ENCODE data around the gene ADAMTSL5. TPM values are rescaled to one million over a fixed set of nuclear protein-coding genes. Genes with fewer than 3 reads are reported as not detected.
A peak's percentile ranks its signal among the peaks of the same experiment; 100 is the strongest.
"Not testable (repeated sequence)": the region's sequence is repeated elsewhere in the genome, so short reads cannot be mapped to it uniquely, and the experiment has no call there.

Gene ADAMTSL5
- polyA plus RNA-seq, 2 donors, result 10.9 to 13.0 TPM

GRCh38 chr19:1482361-1483130, 30.3 kb downstream of the ADAMTSL5 start:
- Histone ChIP-seq H3K27ac (ENCODE audit: low read depth in 2 of 2, low read length in 1 of 2) (no peak overlapping the region), H3K4me1 (ENCODE audit: control insufficient read depth in 2 of 2, insufficient read depth in 2 of 2, low read length in 1 of 2) (peaks cover 0 to 6% of the 10 kb centered on the region in 2 donors), H3K36me3 (ENCODE audit: control insufficient read depth in 2 of 2, insufficient read depth in 2 of 2, low read length in 1 of 2) (no peaks in the 10 kb centered on the region), H3K9me3 (ENCODE audit: control insufficient read depth in 2 of 2, insufficient read depth in 1 of 2, low read depth in 1 of 2, low read length in 1 of 2) (no peaks in the 10 kb centered on the region), H3K4me3 (ENCODE audit: low read depth in 1 of 2, low read length in 2 of 2) (no peak overlapping the region), H3K27me3 (ENCODE audit: control insufficient read depth in 1 of 2, insufficient read depth in 2 of 2, low read length in 2 of 2) (no peaks in the 10 kb centered on the region)
- 80 to 84% methylated on average over 37 of the region's 37 CpGs for WGBS, 2 donors

DNA sequence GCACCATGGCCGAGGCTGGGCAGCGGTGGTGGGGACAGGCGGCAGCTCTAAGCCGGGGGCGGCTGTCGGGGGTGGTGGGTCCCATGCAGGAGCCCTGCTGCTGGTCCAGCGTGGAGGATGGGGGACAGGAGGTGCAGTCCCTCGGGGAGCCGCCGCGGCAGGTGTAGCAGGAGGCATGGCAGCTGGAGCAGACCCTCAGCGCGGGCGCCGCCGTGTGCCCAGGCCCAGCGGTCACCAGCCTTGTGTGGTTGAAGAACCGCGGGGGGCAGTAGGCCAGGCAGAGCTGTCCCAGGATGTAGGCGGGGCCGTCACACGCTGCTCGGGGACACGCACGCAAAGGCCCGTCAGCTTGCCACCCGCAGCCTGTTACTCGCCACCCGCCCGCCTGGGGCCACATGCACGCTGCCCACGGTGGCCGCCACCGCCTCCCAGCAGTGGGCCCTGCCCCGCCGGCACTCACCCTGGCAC, 30.9 kb downstream of the ADAMTSL5 start:
- 87 to 89% methylated on average over 22 to 36 of the region's 36 CpGs for WGBS, 2 donors
- Histone ChIP-seq H3K27me3 (ENCODE audit: control insufficient read depth in 1 of 2, insufficient read depth in 2 of 2, low read length in 2 of 2) (no peaks in the 10 kb centered on the region), H3K4me1 (ENCODE audit: control insufficient read depth in 2 of 2, insufficient read depth in 2 of 2, low read length in 1 of 2) (peaks cover 0 to 6% of the 10 kb centered on the region in 2 donors), H3K27ac (ENCODE audit: low read depth in 2 of 2, low read length in 1 of 2) (no peak overlapping the region), H3K36me3 (ENCODE audit: control insufficient read depth in 2 of 2, insufficient read depth in 2 of 2, low read length in 1 of 2) (peaks cover 0 to 3% of the 10 kb centered on the region in 2 donors), H3K9me3 (ENCODE audit: control insufficient read depth in 2 of 2, insufficient read depth in 1 of 2, low read depth in 1 of 2, low read length in 1 of 2) (no peaks in the 10 kb centered on the region), H3K4me3 (ENCODE audit: low read depth in 1 of 2, low read length in 2 of 2) (no peak overlapping the region)

GRCh38 chr19:1481224-1481892, 31.5 kb downstream of the ADAMTSL5 start:
- Histone ChIP-seq H3K36me3 (ENCODE audit: control insufficient read depth in 2 of 2, insufficient read depth in 2 of 2, low read length in 1 of 2) (peaks cover 0 to 4% of the 10 kb centered on the region in 2 donors), H3K27ac (ENCODE audit: low read depth in 2 of 2, low read length in 1 of 2) (no peak overlapping the region), H3K27me3 (ENCODE audit: control insufficient read depth in 1 of 2, insufficient read depth in 2 of 2, low read length in 2 of 2) (no peaks in the 10 kb centered on the region), H3K9me3 (ENCODE audit: control insufficient read depth in 2 of 2, insufficient read depth in 1 of 2, low read depth in 1 of 2, low read length in 1 of 2) (no peaks in the 10 kb centered on the region), H3K4me1 (ENCODE audit: control insufficient read depth in 2 of 2, insufficient read depth in 2 of 2, low read length in 1 of 2) (peaks cover 0 to 6% of the 10 kb centered on the region in 2 donors), H3K4me3 (ENCODE audit: low read depth in 1 of 2, low read length in 2 of 2) (no peak overlapping the region)
- WGBS, 2 donors, result 86% methylated on average over 26 of the region's 26 CpGs

GRCh38 chr19:1478934-1479707, 33.7 kb downstream of the ADAMTSL5 start, which contains the start of gene C19orf25:
C19orf25 (minus strand) TSS chr19:1479215; CDS start chr19:1478903, 312 bp downstream.
- Histone ChIP-seq H3K9me3 (ENCODE audit: control insufficient read depth in 2 of 2, insufficient read depth in 1 of 2, low read depth in 1 of 2, low read length in 1 of 2) (no peaks in the 10 kb centered on the region), H3K4me3 (ENCODE audit: low read depth in 1 of 2, low read length in 2 of 2) (peak within 1 kb of the TSS; percentile 78 to 94), H3K27ac (ENCODE audit: low read depth in 2 of 2, low read length in 1 of 2) (peak within 1 kb of the TSS; percentile 57 to 85), H3K27me3 (ENCODE audit: control insufficient read depth in 1 of 2, insufficient read depth in 2 of 2, low read length in 2 of 2) (no peaks in the 10 kb centered on the region), H3K4me1 (ENCODE audit: control insufficient read depth in 2 of 2, insufficient read depth in 2 of 2, low read length in 1 of 2) (peaks cover 0 to 6% of the 10 kb centered on the region in 2 donors), H3K36me3 (ENCODE audit: control insufficient read depth in 2 of 2, insufficient read depth in 2 of 2, low read length in 1 of 2) (peaks cover 0 to 21% of the 10 kb centered on the region in 2 donors)
- 1% methylated on average over 71 of the region's 71 CpGs for WGBS, 2 donors

DNA sequence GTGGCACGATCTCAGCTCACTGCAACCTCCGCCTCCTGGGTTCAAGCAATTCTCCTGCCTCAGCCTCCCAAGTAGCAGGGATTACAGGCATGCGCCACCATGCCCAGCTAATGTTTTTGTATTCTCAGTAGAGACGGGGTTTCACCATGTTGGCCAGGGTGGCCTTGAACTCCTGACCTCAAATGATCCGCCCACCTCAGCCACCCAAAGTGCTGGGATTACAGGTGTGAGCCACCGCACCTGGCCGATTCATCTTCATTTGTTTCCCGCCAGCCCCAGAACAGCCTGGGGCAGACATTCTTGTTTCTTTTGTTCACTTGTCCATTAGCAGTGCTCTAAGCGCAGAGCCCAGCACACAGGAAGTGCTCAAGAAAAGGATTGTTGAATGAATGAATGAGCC, 35.8 kb downstream of the ADAMTSL5 start:
- peaks cover 0 to 21% of the 10 kb centered on the region in 2 donors for H3K36me3 ChIP-seq (ENCODE audit: control insufficient read depth in 2 of 2, insufficient read depth in 2 of 2, low read length in 1 of 2)
- H3K27me3 ChIP-seq (ENCODE audit: control insufficient read depth in 1 of 2, insufficient read depth in 2 of 2, low read length in 2 of 2); H3K9me3 ChIP-seq (ENCODE audit: control insufficient read depth in 2 of 2, insufficient read depth in 1 of 2, low read depth in 1 of 2, low read length in 1 of 2); H3K4me3 ChIP-seq (ENCODE audit: low read depth in 1 of 2, low read length in 2 of 2): not testable (repeated sequence)
- peaks cover 0 to 13% of the 10 kb centered on the region in 2 donors for H3K4me1 ChIP-seq (ENCODE audit: control insufficient read depth in 2 of 2, insufficient read depth in 2 of 2, low read length in 1 of 2)
- H3K27ac ChIP-seq (ENCODE audit: low read depth in 2 of 2, low read length in 1 of 2), result peak overlapping the region in 1 of 2 donors; percentile 59
- WGBS, 2 donors, result 77 to 82% methylated on average over 9 of the region's 9 CpGs

GRCh38 chr19:1475751-1476437, 36.9 kb downstream of the ADAMTSL5 start:
- peaks cover 1 to 24% of the 10 kb centered on the region in 2 donors for H3K4me1 ChIP-seq (ENCODE audit: control insufficient read depth in 2 of 2, insufficient read depth in 2 of 2, low read length in 1 of 2)
- no peak overlapping the region for H3K27ac ChIP-seq (ENCODE audit: low read depth in 2 of 2, low read length in 1 of 2)
- peaks cover 0 to 21% of the 10 kb centered on the region in 2 donors for H3K36me3 ChIP-seq (ENCODE audit: control insufficient read depth in 2 of 2, insufficient read depth in 2 of 2, low read length in 1 of 2)
- 91 to 94% methylated on average over 31 of the region's 31 CpGs for WGBS, 2 donors
- H3K27me3 ChIP-seq (ENCODE audit: control insufficient read depth in 1 of 2, insufficient read depth in 2 of 2, low read length in 2 of 2), result peaks cover 0 to 9% of the 10 kb centered on the region in 2 donors
- H3K4me3 ChIP-seq (ENCODE audit: low read depth in 1 of 2, low read length in 2 of 2), result no peak overlapping the region
- peaks cover 0 to 4% of the 10 kb centered on the region in 2 donors for H3K9me3 ChIP-seq (ENCODE audit: control insufficient read depth in 2 of 2, insufficient read depth in 1 of 2, low read depth in 1 of 2, low read length in 1 of 2)

GRCh38 chr19:1474765-1475351, 38.0 kb downstream of the ADAMTSL5 start:
- WGBS, 2 donors, result 88 to 89% methylated on average over 26 of the region's 26 CpGs
- Histone ChIP-seq H3K4me3 (ENCODE audit: low read depth in 1 of 2, low read length in 2 of 2) (no peak overlapping the region), H3K9me3 (ENCODE audit: control insufficient read depth in 2 of 2, insufficient read depth in 1 of 2, low read depth in 1 of 2, low read length in 1 of 2) (peaks cover 0 to 4% of the 10 kb centered on the region in 2 donors), H3K36me3 (ENCODE audit: control insufficient read depth in 2 of 2, insufficient read depth in 2 of 2, low read length in 1 of 2) (peaks cover 0 to 21% of the 10 kb centered on the region in 2 donors), H3K4me1 (ENCODE audit: control insufficient read depth in 2 of 2, insufficient read depth in 2 of 2, low read length in 1 of 2) (peaks cover 10 to 32% of the 10 kb centered on the region in 2 donors), H3K27me3 (ENCODE audit: control insufficient read depth in 1 of 2, insufficient read depth in 2 of 2, low read length in 2 of 2) (peaks cover 0 to 19% of the 10 kb centered on the region in 2 donors), H3K27ac (ENCODE audit: low read depth in 2 of 2, low read length in 1 of 2) (no peak overlapping the region)

GRCh38 chr19:1474011-1474764, 38.6 kb downstream of the ADAMTSL5 start:
- Histone ChIP-seq H3K9me3 (ENCODE audit: control insufficient read depth in 2 of 2, insufficient read depth in 1 of 2, low read depth in 1 of 2, low read length in 1 of 2) (peaks cover 0 to 4% of the 10 kb centered on the region in 2 donors), H3K36me3 (ENCODE audit: control insufficient read depth in 2 of 2, insufficient read depth in 2 of 2, low read length in 1 of 2) (peaks cover 0 to 21% of the 10 kb centered on the region in 2 donors), H3K27me3 (ENCODE audit: control insufficient read depth in 1 of 2, insufficient read depth in 2 of 2, low read length in 2 of 2) (peaks cover 0 to 25% of the 10 kb centered on the region in 2 donors), H3K4me3 (ENCODE audit: low read depth in 1 of 2, low read length in 2 of 2) (no peak overlapping the region), H3K27ac (ENCODE audit: low read depth in 2 of 2, low read length in 1 of 2) (no peak overlapping the region), H3K4me1 (ENCODE audit: control insufficient read depth in 2 of 2, insufficient read depth in 2 of 2, low read length in 1 of 2) (peaks cover 15 to 36% of the 10 kb centered on the region in 2 donors)
- 74 to 79% methylated on average over 31 of the region's 31 CpGs for WGBS, 2 donors

Measured in esophagus (tissue), 2 donors.